Heart right ventricle (tissue), 16 donors: ENCODE measurements around the gene TBC1D14. TPM values are rescaled to one million over a fixed set of nuclear protein-coding genes. Genes with fewer than 3 reads are reported as not detected.

Experiments used
- ATAC-seq, 8 donors: fragments of 200-7000 bp; cut with Tn5 transposase; one replicate each; pipeline ENCODE4 v1.9.1; 2020; ENCODE audit warnings: mild to moderate bottlenecking in 8 of 8, moderate library complexity in 8 of 8, moderate number of reproducible peaks in 1 of 8
- DNase-seq, 2 donors: peaks; one replicate each; pipeline ENCODE4 v3.0.0-alpha.2; 2020
- H3K27ac ChIP-seq, 10 donors: fragments of 200-600 bp; sonication (generic) in 2 of 10; one replicate each; pipeline versions ENCODE4 v1.5.0 to v1.8.0; 2020 to 2022; ENCODE audit warnings: mild to moderate bottlenecking in 3 of 10
- H3K27me3 ChIP-seq, 7 donors: fragments of 200-600 bp; one replicate each; pipeline ENCODE4 v1.8.0; 2021 to 2022; ENCODE audit warnings: mild to moderate bottlenecking in 2 of 7
- H3K36me3 ChIP-seq, 9 donors: fragments of 200-600 bp; sonication (generic) in 1 of 9; one replicate each; pipeline versions ENCODE4 v1.5.0 to v1.8.0; 2020 to 2022; ENCODE audit warnings: mild to moderate bottlenecking in 2 of 9
- H3K4me1 ChIP-seq, 9 donors: fragments of 200-600 bp; sonication (generic) in 1 of 9; one replicate each; pipeline versions ENCODE4 v1.5.0 to v1.8.0; 2020 to 2022; ENCODE audit warnings: mild to moderate bottlenecking in 4 of 9
- H3K4me3 ChIP-seq, 10 donors: fragments of 200-600 bp; sonication (generic) in 2 of 10; one replicate each; pipeline versions ENCODE4 v1.5.0 to v1.8.0; 2020 to 2022; ENCODE audit warnings: mild to moderate bottlenecking in 7 of 10, moderate library complexity in 2 of 10
- H3K9me3 ChIP-seq, 11 donors: fragments of 200-600 bp in 10 of 11; sonication (generic) in 2 of 11; one replicate each; pipeline versions ENCODE4 v1.5.0 to v1.8.0; 2013 to 2022; ENCODE audit warnings: mild to moderate bottlenecking in 2 of 11, control low read depth in 1 of 11, moderate library complexity in 1 of 11
- CTCF ChIP-seq, 9 donors: fragments of 200-600 bp; sonication (generic) in 2 of 9; IDR thresholded peaks; one replicate each; pipeline versions ENCODE4 v1.5.0 to v1.8.0; 2021 to 2022; ENCODE audit warnings: antibody characterized with exemption in 9 of 9, mild to moderate bottlenecking in 5 of 9, moderate library complexity in 1 of 9
- WGBS, 2 donors: extraction: QIAGEN DNeasy Blood & Tissue Kit; methylation state at CpG; one replicate each; pipeline ENCODE4 v1.1.7; 2013; ENCODE audit warnings: inconsistent platforms in 1 of 2; 5-methylcytosine and 5-hydroxymethylcytosine counted together
- intact Hi-C, 10 donors: fragments of 100-400 bp; cut with DNase I; formaldehyde crosslinking; loops; one replicate each; pipeline versions ENCODE4 v1.11.1 to v1.14.2; 2022
- polyA plus RNA-seq, 2 donors: library from polyadenylated mRNA; stranded (reverse); fragments of 200-250 nt; gene quantifications; one replicate each; pipeline ENCODE4 v1.2.3, GENCODE V29; 2013
- total RNA-seq, 10 donors: library from RNA; stranded (reverse); fragmentation: NEBNext Ultra II Directional in 3 of 10; extraction: Animal tissue kit (Norgen Biotek cat#: 25700) in 3 of 10; gene quantifications; one replicate each; pipeline versions ENCODE4 v1.2.1 to v1.2.4, GENCODE V29; 2021 to 2023
- donor health status: Arrhythmogenic right ventricular cardiomyopathy.
- donor health status: ischemic (EF 13 %, LVEDD 7.1; RV severe dilation, severe dysfunction).
- donor health status: healthy with polysubstance abuse.
- donor health status: DM: no; HTN: yes; CAD: no.
- donor health status: DM: no; HTN: no; CAD: no.
- donor health status: ischemic (EF 25% LVEDD 6.9; RV normal size, moderate dysfunction).
- donor health status: ischemic (EF 25% LVEDD 5.7; RV mildly dilated, moderate dysfunction).
- donor health status: healthy.
- donor health status: DM: yes; HTN: yes; CAD: no.
- donor health status: Ischemic cardiomyopathy.
- donor health status: ischemic (EF 35%, LVEDD 5.7; RV mildly dilated, moderate dysfunction).
- donor health status: nonischemic (EF 11% LVEDD 7.7; RV severe dilation, severe dysfunction).
- donor health status: DM: yes; HTN: yes; CAD: no.
- donor health status: PGD.
- donor health status: ischemic (EF 29% LVEDD 5.4; RV normal size, mild dysfunction).
- donor health status: nonischemic (EF 23%, LVEDD 6.1; RV moderate dilation, normal function).

The TBC1D14 gene
- total and polyA plus RNA-seq, 12 donors, result 10.5 to 43.7 (median 32.6) TPM

GRCh38 chr4:7013175-7013574 lies 103.5 kb downstream of the TBC1D14 start:
- Histone ChIP-seq H3K9me3 (no peaks in the 10 kb centered on the region), H3K27me3 (no peaks in the 10 kb centered on the region), H3K4me1 (peaks cover 0 to 13% (median 0%) of the 10 kb centered on the region in 9 donors), H3K4me3 (no peak overlapping the region), H3K27ac (no peak overlapping the region), H3K36me3 (peaks cover 0 to 100% (median 47%) of the 10 kb centered on the region in 9 donors)
- intact Hi-C loops, result no loop called here
- no peak for TF ChIP-seq CTCF (IDR thresholded peaks at IDR 0.05)
- no peak for ATAC-seq
- no peak for DNase-seq
- WGBS, 2 donors, result 83 to 84% methylated on average over 11 of the region's 11 CpGs

- no peaks in the 10 kb centered on the region for H3K9me3 ChIP-seq
- ATAC-seq (no peak), DNase-seq (no peak)
- no peaks in the 10 kb centered on the region for H3K27me3 ChIP-seq
- no peak for TF ChIP-seq CTCF (IDR thresholded peaks at IDR 0.05)
- peaks cover 0 to 4% (median 0%) of the 10 kb centered on the region in 9 donors for H3K4me1 ChIP-seq
- no peak overlapping the region for H3K4me3 ChIP-seq
- H3K36me3 ChIP-seq, result peaks cover 0 to 98% (median 47%) of the 10 kb centered on the region in 9 donors
- 96 to 98% methylated on average over 12 of the region's 12 CpGs for WGBS, 2 donors
- intact Hi-C loops, result no loop called here
- no peak overlapping the region for H3K27ac ChIP-seq
These were observed 105.2 kb downstream of the TBC1D14 start for GRCh38 chr4:7014815-7015214.

GRCh38 chr4:7015383-7016035 lies 105.9 kb downstream of the TBC1D14 start:
- DNase-seq (no peak), ATAC-seq (peak in 1 of 8 donors; percentile 13)
- 74 to 86% methylated on average over 12 of the region's 12 CpGs for WGBS, 2 donors
- intact Hi-C loops, result no loop called here
- no peak overlapping the region for H3K27ac ChIP-seq
- H3K36me3 ChIP-seq, result peaks cover 0 to 97% (median 45%) of the 10 kb centered on the region in 9 donors
- no peaks in the 10 kb centered on the region for H3K4me1 ChIP-seq
- no peak for TF ChIP-seq CTCF (IDR thresholded peaks at IDR 0.05)
- no peaks in the 10 kb centered on the region for H3K9me3 ChIP-seq
- no peaks in the 10 kb centered on the region for H3K27me3 ChIP-seq
- H3K4me3 ChIP-seq, result no peak overlapping the region

GRCh38 chr4:7016086-7016485 lies 106.5 kb downstream of the TBC1D14 start:
- H3K4me1 ChIP-seq, result no peaks in the 10 kb centered on the region
- no peak overlapping the region for H3K4me3 ChIP-seq
- WGBS, 2 donors, result 72 to 76% methylated on average over 11 of the region's 11 CpGs
- TF ChIP-seq CTCF (IDR thresholded peaks at IDR 0.05), result no peak
- DNase-seq, result no peak
- no peaks in the 10 kb centered on the region for H3K27me3 ChIP-seq
- peaks cover 0 to 97% (median 39%) of the 10 kb centered on the region in 9 donors for H3K36me3 ChIP-seq
- no peaks in the 10 kb centered on the region for H3K9me3 ChIP-seq
- intact Hi-C loops, result no loop called here
- no peak overlapping the region for H3K27ac ChIP-seq
- peak in 1 of 8 donors; percentile 29 for ATAC-seq
